SH-SY5Y (cell line): Measurements from ENCODE around the gene TMEM167B.

Experiments used
- GATA2 ChIP-seq: IDR thresholded peaks from 2 replicates; pipeline ENCODE4 v1.6.1; 2011; ENCODE audit warnings: mild to moderate bottlenecking, low read depth, low read length
- GATA3 ChIP-seq: IDR thresholded peaks from 2 replicates; pipeline ENCODE4 v1.6.1; 2011; ENCODE audit warnings: low read depth, mild to moderate bottlenecking, low read length, moderate library complexity

Gene TMEM167B

GRCh38 chr1:109069294-109069693 lies 21.3 kb upstream of the TMEM167B start:
- TF ChIP-seq GATA2 (no peak), GATA3 (no peak)

- no peak for TF ChIP-seq GATA3
- no peak for TF ChIP-seq GATA2
These were observed 14.8 kb upstream of the TMEM167B start, which contains the start of gene TAF13 for GRCh38 chr1:109075531-109076490. TAF13 (minus strand) TSS chr1:109076003; CDS start chr1:109075947, 56 bp downstream.

- TF ChIP-seq GATA3, result no peak
- TF ChIP-seq GATA2, result no peak
These were observed 12.2 kb upstream of the TMEM167B start for GRCh38 chr1:109078317-109078716.

- TF ChIP-seq GATA2, result no peak
- TF ChIP-seq GATA3, result no peak
These were observed 11.3 kb upstream of the TMEM167B start for GRCh38 chr1:109079240-109079622.

- no peak for TF ChIP-seq GATA3
- no peak for TF ChIP-seq GATA2
These were observed 10.0 kb upstream of the TMEM167B start for GRCh38 chr1:109080441-109081082.

GRCh38 chr1:109083501-109083900 lies 7.1 kb upstream of the TMEM167B start:
- no peak for TF ChIP-seq GATA3
- no peak for TF ChIP-seq GATA2

- TF ChIP-seq GATA2 (no peak), GATA3 (no peak)
These were observed 6.6 kb upstream of the TMEM167B start for GRCh38 chr1:109083923-109084322.

- TF ChIP-seq GATA2 (no peak), GATA3 (no peak)
These were observed 5.7 kb upstream of the TMEM167B start for GRCh38 chr1:109084563-109085517.

GRCh38 chr1:109089242-109090015 lies 1.1 kb upstream of the TMEM167B start:
- TF ChIP-seq GATA2 (no peak), GATA3 (no peak)

- no peak for TF ChIP-seq GATA2
- TF ChIP-seq GATA3, result no peak
These were observed 694 bp downstream of the TMEM167B start for GRCh38 chr1:109091078-109091838.

- no peak for TF ChIP-seq GATA2
- no peak for TF ChIP-seq GATA3
These were observed 1.3 kb downstream of the TMEM167B start for GRCh38 chr1:109091839-109092193.

- TF ChIP-seq GATA2 (no peak), GATA3 (no peak)
These were observed 3.8 kb downstream of the TMEM167B start for GRCh38 chr1:109094377-109094803.

GRCh38 chr1:109094871-109095270 lies 4.3 kb downstream of the TMEM167B start:
- TF ChIP-seq GATA3 (no peak), GATA2 (no peak)
